Spleen (tissue), 11 donors: ENCODE measurements around the gene HNRNPC. TPM values are rescaled to one million over a fixed set of nuclear protein-coding genes. Genes with fewer than 3 reads are reported as not detected.

Experiments
- DNase-seq: peaks from one replicate; pipeline ENCODE4 v3.0.0-alpha.2; 2020
- H3K27ac ChIP-seq, 8 donors: fragments of 200-600 bp; sonication (generic) in 7 of 8; 1 replicate in 4 of 8; 2 replicates in 4 of 8; pipeline versions ENCODE4 v1.5.0 to v1.8.0; 2016 to 2021; ENCODE audit warnings: inconsistent platforms in 4 of 8, mild to moderate bottlenecking in 4 of 8, moderate library complexity in 1 of 8
- H3K27me3 ChIP-seq, 7 donors: fragments of 200-600 bp; sonication (generic) in 6 of 7; replicated peaks in 1 of 7; 1 replicate in 4 of 7; 2 replicates in 3 of 7; pipeline versions ENCODE4 v1.5.0 to v1.8.0; 2016 to 2021; ENCODE audit warnings: inconsistent platforms in 3 of 7, mild to moderate bottlenecking in 1 of 7
- H3K36me3 ChIP-seq, 6 donors: fragments of 200-600 bp; sonication (generic) in 5 of 6; 1 replicate in 4 of 6; 2 replicates in 2 of 6; pipeline versions ENCODE4 v1.5.0 to v1.8.0; 2016 to 2021; ENCODE audit warnings: inconsistent platforms in 2 of 6
- H3K4me1 ChIP-seq, 6 donors: fragments of 200-600 bp; sonication (generic) in 5 of 6; 1 replicate in 3 of 6; 2 replicates in 3 of 6; pipeline versions ENCODE4 v1.5.0 to v1.8.0; 2016 to 2021; ENCODE audit warnings: inconsistent platforms in 3 of 6
- H3K4me3 ChIP-seq, 8 donors: fragments of 200-600 bp; sonication (generic) in 7 of 8; 1 replicate in 4 of 8; 2 replicates in 4 of 8; pipeline versions ENCODE4 v1.5.0 to v1.8.0; 2016 to 2021; ENCODE audit warnings: inconsistent platforms in 4 of 8, mild to moderate bottlenecking in 4 of 8, moderate library complexity in 2 of 8
- H3K9me3 ChIP-seq, 8 donors: fragments of 200-600 bp; sonication (generic) in 7 of 8; 1 replicate in 4 of 8; 2 replicates in 4 of 8; pipeline versions ENCODE4 v1.5.0 to v1.8.0; 2016 to 2021; ENCODE audit warnings: inconsistent platforms in 4 of 8
- POLR2A ChIP-seq, 3 donors: fragments of 450-650 bp; IDR thresholded peaks; one replicate each; pipeline ENCODE4 v1.5.1; 2017; ENCODE audit warnings: antibody characterized with exemption in 3 of 3, mild to moderate bottlenecking in 1 of 3
- POLR2AphosphoS5 ChIP-seq, 3 donors: sonication (generic); formaldehyde crosslinking; IDR thresholded peaks; one replicate each; pipeline ENCODE4 v1.5.1; 2017; ENCODE audit warnings: antibody characterized with exemption in 3 of 3
- WGBS, 5 donors: extraction: QIAGEN DNeasy Blood & Tissue Kit in 3 of 5; methylation state at CpG; one replicate each; pipeline versions ENCODE4 v1.1.5 to v1.1.7; 2013 to 2018; 5-methylcytosine and 5-hydroxymethylcytosine counted together
- intact Hi-C: fragments of 100-400 bp; cut with DNase I; formaldehyde crosslinking; loops from one replicate; pipeline ENCODE4 v1.15.0; 2023; ENCODE audit warnings: low total_unique reads
- polyA plus RNA-seq, 3 donors: library from polyadenylated mRNA; stranded (reverse); fragments of 200-250 nt; gene quantifications; one replicate each; pipeline ENCODE4 v1.2.1, GENCODE V29; 2013
- total RNA-seq, 7 donors: library from RNA; depleted of rRNA in 3 of 7; stranded (reverse); fragments of >200 nt in 3 of 7; fragmentation: NEBNext Ultra II Directional in 4 of 7; extraction: Animal tissue kit (Norgen Biotek cat#: 25700) in 4 of 7; gene quantifications; one replicate each; pipeline versions ENCODE4 v1.1.0 to v1.2.1, GENCODE V29; 2016 to 2021
- TF ChIP-seq, protein P1 (sequence below), 11 experiments: fragments of 200-600 bp in 7 of 11; fragments of 450-650 bp in 4 of 11; sonication (generic) in 4 of 11; IDR thresholded peaks in 8 of 11; conservative IDR thresholded peaks in 3 of 11; 1 replicate in 7 of 11; 2 replicates in 4 of 11; pipeline versions ENCODE4 v1.4.0 to v1.8.0; 2016 to 2021; ENCODE audit warnings: antibody characterized with exemption in 11 of 11, inconsistent platforms in 4 of 11, mild to moderate bottlenecking in 1 of 11
- donor health status: healthy with polysubstance abuse.
- donor health status: DM: no; HTN: no; CAD: no; lungs with moderate emphysema.
- donor health status: DM: no; HTN: no; CAD: no.
- donor health status: Bipolar disorder and iron deficiency.
- donor health status: healthy.
- donor health status: DM: no; HTN: no; CAD: no.
- donor health status: DM: yes; HTN: yes; CAD: no.

Gene HNRNPC
- total and polyA plus RNA-seq, 10 donors, result 374 to 824 (median 517) TPM

DNA sequence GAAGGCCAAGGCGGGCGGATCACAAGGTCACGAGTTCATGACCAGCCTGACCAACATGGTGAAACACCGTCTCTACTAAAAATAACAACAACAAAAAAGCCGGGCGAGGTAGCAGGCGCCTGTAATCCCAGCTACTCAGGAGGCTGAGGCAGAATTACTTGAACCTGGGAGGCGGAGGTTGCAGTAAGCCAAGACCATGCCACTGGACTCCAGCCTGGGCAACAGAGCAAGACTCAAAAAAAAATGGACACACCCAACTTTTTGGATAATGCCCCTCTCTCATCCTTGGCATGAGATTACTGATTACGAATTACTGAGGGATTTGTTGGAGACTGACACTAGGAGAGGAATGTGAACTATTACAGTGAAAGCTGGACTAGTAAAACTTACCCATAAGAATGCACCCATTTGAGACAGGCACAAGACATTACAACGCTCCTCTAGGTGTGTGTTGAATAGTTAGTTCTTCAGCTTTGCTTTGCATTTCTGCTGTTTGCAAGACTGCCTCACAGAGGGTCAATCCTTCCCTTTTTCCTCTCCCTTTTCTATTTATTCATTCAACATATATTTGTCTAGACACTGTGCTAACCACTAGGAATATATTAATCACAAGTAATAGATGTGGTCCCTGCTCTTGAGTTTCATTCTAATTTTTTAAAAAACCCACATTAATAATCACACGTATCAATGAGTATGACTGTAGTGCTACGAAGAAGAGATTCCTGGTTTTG is 67.3 kb downstream of the HNRNPC start:
- H3K36me3 ChIP-seq, result peaks cover 0 to 38% (median 10%) of the 10 kb centered on the region in 6 donors
- TF ChIP-seq, protein P1, sequence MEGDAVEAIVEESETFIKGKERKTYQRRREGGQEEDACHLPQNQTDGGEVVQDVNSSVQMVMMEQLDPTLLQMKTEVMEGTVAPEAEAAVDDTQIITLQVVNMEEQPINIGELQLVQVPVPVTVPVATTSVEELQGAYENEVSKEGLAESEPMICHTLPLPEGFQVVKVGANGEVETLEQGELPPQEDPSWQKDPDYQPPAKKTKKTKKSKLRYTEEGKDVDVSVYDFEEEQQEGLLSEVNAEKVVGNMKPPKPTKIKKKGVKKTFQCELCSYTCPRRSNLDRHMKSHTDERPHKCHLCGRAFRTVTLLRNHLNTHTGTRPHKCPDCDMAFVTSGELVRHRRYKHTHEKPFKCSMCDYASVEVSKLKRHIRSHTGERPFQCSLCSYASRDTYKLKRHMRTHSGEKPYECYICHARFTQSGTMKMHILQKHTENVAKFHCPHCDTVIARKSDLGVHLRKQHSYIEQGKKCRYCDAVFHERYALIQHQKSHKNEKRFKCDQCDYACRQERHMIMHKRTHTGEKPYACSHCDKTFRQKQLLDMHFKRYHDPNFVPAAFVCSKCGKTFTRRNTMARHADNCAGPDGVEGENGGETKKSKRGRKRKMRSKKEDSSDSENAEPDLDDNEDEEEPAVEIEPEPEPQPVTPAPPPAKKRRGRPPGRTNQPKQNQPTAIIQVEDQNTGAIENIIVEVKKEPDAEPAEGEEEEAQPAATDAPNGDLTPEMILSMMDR (IDR thresholded peaks at IDR 0.05 in 8 of 11, conservative IDR thresholded peaks at IDR 0.05 in 3 of 11), result no peak
- peak in 2 of 3 donors; percentile 24 for TF ChIP-seq POLR2AphosphoS5 (IDR thresholded peaks at IDR 0.05)
- intact Hi-C loops, result no loop called here

DNA sequence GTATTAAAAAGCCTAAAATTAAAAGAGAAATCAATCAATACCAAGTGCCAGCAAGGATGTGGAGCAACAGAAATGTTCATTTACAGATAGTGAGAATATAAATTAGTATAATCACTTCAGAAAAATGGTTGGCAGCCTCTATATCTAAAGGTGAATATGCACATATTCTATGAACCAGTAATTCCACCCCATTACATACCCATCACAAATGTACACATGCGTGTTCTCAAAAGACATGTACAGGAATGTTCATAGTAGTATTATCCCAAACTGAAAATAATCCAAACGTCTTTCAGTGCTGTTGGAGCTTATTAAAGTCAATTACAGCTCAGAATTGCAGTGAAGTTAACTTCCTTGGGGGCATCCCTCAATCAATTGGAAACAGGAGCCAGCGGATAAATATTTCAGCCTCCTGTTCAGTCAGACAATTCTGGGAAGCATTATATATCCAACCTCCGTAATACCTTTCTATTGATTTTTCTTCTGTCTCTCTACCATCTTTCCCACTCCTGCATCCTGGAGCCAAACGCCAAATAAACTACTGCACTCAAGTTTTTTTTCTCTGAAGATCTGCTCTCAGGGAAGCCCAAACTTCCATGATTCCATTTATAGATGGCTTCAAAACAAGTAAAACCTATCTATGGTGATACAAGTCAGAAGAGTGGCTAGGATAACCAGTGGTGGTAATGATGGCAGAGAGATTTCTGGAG is 68.3 kb downstream of the HNRNPC start:
- H3K9me3 ChIP-seq, result peaks cover 0 to 7% (median 0%) of the 10 kb centered on the region in 8 donors
- no peak overlapping the region for H3K4me3 ChIP-seq
- intact Hi-C loops, result no loop called here
- H3K27me3 ChIP-seq, result no peaks in the 10 kb centered on the region
- H3K36me3 ChIP-seq, result peaks cover 0 to 28% (median 6%) of the 10 kb centered on the region in 6 donors
- H3K4me1 ChIP-seq, result peaks cover 0 to 7% (median 0%) of the 10 kb centered on the region in 6 donors
- TF ChIP-seq, protein P1 (IDR thresholded peaks at IDR 0.05 in 8 of 11, conservative IDR thresholded peaks at IDR 0.05 in 3 of 11), result no peak
- TF ChIP-seq POLR2AphosphoS5 (IDR thresholded peaks at IDR 0.05), result no peak
- DNase-seq, result no peak
- 87 to 93% (median 91%) methylated on average over 5 of the region's 5 CpGs for WGBS, 5 donors
- H3K27ac ChIP-seq, result no peak overlapping the region

More for the DNA sequence above, 67.3 kb downstream of the HNRNPC start:
- Histone ChIP-seq H3K27me3 (no peaks in the 10 kb centered on the region), H3K4me3 (no peak overlapping the region), H3K4me1 (peaks cover 0 to 10% (median 0%) of the 10 kb centered on the region in 6 donors), H3K9me3 (peaks cover 0 to 6% (median 0%) of the 10 kb centered on the region in 8 donors), H3K27ac (no peak overlapping the region)
- WGBS, 5 donors, result 76 to 81% (median 79%) methylated on average over 12 of the region's 12 CpGs
- DNase-seq, result no peak

DNA sequence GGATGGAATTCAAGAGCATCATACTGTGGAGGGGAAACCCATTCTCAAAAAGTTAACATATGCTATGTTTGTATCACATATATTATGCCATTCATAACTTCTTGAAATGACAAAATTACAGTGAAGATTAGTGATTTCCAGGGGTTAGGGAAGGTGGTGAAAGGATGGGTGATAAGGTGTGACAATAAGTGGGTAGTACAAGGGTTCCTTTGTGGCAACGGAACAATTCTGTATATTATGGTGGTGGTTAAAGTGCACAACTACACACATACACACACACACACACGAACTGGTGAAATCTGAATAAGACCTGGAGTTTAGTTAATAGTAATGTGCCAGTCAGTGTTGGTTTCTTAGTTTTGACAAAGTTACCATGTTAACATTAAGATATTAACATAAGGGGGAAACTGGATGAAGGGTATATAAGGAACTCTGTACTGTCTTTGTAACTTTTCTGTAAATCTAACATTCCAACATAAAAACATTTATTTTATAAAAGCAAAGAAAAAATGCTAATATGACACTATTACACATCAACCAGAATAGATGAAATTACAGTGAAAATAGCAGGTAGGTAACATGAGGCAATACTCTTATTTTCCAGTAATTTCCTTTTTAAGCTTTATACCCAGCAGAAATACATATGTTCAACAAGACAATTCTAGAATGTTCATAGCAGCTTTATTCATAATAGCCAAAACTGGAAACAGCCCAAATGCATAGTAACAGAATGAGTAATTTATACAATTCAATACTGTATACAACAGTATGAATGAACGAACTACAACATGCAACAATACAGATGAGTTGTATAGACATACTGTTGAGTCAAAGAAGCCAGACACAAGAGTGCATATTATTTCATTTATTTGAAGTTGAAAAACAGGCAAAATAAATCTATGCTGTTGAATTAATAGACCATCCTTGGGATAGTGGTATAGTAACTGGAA is 69.4 kb downstream of the HNRNPC start:
- H3K4me1 ChIP-seq, result peaks cover 0 to 7% (median 0%) of the 10 kb centered on the region in 6 donors
- H3K4me3 ChIP-seq, result no peak overlapping the region
- WGBS, 5 donors, result 77 to 81% (median 79%) methylated on average over 3 of the region's 3 CpGs
- no peak overlapping the region for H3K27ac ChIP-seq
- peaks cover 0 to 7% (median 0%) of the 10 kb centered on the region in 8 donors for H3K9me3 ChIP-seq
- TF ChIP-seq POLR2A (IDR thresholded peaks at IDR 0.05) (no peak), POLR2AphosphoS5 (IDR thresholded peaks at IDR 0.05) (peak in 1 of 3 donors; percentile 19)
- TF ChIP-seq, protein P1 (IDR thresholded peaks at IDR 0.05 in 8 of 11, conservative IDR thresholded peaks at IDR 0.05 in 3 of 11), result no peak
- intact Hi-C loops, result no loop called here
- H3K27me3 ChIP-seq, result no peaks in the 10 kb centered on the region
- peaks cover 0 to 18% (median 4%) of the 10 kb centered on the region in 6 donors for H3K36me3 ChIP-seq
- no peak for DNase-seq
